Measurements from ENCODE around the gene THAP3.

Gene THAP3

DNA sequence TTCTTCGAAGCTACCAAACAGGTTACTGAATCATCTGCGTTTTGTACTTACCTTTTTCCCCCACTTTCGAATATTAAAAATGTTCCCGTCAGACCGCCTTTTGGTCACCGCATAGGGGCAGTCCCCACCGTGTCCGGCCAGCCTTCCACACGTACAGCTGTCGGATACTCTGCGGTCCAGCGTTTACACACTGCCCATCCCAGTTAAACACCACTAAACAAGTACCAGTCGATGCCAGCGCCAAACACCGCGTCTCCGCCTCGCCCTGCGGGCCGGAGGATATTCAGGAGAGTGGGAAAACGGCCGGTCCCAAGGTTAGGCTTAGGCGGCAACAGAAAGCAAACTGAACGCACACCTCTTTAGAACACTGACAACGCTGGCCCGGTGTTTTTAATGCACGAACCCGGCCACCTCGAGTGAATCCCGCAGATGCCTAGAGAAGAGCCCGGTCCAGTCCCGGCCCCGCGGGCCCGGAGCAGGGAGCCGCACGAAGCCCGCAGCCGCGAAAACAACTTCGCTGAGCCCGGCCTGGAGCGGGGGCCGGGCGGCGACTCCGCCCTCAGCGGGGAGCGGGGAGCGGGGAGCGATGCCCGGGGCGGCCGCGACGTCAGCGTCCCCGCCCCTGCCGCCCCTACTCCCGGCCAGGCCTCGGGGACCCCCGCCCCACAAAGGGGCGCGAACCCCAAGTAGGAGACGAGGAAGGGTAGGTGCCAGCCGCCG lies 11.9 kb upstream of the THAP3 start:
- DNase-seq (ENCODE audit: low read depth in 2 of 2), result no peak

DNA sequence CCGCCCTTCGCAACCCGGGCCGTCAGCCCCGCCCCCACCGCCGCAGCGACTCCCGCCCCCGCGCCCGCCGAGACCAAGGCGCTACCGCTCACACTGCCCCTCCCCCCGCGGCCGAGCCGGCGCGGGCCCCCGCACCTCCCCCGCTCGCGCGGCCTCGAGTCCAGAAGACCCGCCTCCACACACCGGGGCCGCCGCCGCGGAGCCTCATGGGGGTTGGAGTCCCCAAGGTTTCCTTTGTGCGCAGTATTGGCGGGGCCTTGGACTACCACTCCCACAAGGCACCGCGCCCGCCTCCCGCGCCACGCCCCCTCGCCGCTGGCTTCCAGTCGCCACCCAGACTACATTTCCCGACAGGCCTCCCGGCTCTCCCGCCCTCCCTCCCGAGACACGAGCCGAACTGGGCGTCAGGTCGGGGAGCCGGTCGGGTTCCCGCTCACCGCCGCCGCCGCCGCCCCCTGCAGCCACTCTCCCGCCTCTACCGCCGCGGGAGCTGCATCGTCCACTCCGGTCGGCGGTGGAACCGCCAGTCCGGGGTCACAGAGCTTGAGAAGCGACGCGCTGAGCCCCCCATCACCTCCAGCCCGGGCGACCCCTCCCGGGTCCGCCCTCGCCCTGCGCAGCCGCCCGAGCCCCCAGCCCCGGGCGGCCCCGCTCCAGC lies 11.2 kb upstream of the THAP3 start, which contains the start of gene PHF13:
PHF13 (plus strand) TSS at position 371 of the 658 bp plus-strand sequence. CDS start 336 bp downstream, outside the sequence.
- DNase-seq (ENCODE audit: low read depth in 2 of 2), result peak; percentile 98 to 99

DNA sequence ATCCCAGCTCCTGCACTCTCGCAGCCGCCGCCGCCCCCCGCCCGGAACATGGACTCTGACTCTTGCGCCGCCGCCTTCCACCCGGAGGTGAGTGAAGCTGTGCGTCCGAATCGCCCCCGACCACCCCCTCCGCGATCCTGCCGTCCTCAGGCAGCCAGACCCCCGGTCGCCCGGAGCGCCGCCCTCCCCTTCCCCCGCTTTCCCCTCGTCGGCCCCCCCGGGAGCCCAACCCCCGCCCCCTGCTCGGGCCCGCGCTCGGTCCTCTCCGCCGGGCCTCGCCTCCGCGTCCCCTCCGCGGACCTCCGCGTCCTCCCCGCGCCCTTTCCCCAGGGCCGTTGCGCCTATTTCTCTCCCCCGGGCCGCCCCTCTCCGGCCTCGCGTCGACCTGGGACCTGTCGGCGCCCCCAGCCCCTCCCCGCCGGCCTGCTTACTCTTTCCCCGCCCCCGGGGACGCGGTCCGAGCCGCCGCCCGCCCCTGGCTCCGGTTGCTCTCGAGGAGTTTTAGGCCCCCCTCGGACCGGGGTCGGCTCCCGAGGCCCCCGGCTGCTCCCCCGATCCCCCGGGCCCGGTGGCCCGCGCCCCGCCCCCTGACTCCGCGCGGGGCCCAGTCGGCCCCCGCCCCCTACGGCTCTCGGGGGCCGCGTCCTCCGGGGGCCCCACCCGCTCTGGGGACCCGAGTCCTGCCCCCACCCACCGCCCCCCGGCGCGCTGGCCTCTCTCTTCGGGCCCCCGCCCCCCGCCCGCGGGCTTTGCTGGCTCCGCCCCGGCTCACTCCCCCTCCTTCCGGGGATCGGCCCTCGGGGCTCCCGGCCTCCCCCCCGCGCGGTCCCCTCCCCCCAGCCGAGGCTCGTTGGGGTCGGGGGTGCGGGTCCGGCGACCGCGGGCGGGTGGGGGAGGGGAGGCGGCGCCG lies 10.4 kb upstream of the THAP3 start:
- DNase-seq (ENCODE audit: low read depth in 2 of 2), result peak in 1 of 2 donors; percentile 56

DNA sequence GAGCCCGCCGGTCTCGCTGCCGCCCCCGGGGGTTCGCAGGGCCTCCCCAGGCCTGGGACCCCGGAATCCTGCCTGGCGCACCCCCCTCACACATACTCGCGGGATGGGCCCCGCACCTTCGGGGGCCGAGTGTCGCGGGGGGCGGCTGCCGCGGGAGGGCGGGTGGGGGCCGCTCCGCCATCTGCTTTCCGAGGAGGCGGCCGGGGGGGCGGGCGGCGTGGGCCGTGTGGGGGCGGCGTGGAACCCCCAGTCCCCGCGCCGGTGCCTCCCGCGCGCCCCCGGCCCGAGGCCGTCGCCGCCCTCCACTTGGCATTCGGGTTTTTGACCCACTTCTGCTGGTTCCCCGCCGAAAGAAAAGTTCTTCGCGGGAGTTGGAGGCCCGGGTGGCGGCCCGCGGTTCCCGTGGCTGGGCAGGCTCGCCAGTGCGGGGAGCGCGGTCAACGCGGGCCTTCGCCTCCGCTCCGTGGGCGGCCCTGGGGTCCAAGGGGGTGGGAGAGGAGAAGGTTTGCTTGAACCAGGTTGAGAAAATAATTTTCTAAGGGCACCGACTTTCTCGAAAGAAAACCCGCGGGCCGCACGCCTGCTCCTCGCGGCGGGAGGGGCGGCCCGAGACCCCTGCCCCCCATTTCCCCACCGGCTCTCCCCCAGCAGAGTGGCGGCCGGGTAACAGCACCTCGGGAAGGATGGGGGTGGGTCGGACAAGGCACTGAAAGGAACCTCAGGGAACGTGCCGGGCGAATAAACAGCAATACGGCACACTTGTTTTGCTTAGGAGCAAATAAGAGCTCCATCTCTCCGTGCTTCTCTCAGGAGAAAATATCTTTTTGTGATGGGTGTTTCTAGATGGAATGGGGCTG lies 9.5 kb upstream of the THAP3 start:
- no peak for DNase-seq (ENCODE audit: low read depth in 2 of 2)

DNA sequence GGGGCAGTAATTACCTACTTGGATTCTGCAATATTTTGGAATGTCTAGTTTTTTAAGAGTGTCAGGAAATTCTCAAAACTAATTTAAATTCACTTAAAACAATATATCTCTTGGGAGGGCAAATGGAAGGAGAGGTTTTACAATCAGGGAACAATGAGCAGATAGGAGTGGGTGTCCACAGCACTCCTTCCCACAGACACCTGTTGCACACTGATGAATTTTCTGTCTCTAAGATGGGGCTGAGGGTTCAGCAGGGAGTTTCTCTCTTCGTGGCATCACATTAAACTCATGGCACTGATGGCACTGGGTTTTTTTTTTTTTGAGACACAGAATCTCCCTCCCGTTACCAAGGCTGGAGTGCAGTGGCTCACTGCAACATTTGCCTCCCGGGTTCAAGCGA lies 5.6 kb upstream of the THAP3 start:
- no peak for DNase-seq (ENCODE audit: low read depth in 2 of 2)

DNA sequence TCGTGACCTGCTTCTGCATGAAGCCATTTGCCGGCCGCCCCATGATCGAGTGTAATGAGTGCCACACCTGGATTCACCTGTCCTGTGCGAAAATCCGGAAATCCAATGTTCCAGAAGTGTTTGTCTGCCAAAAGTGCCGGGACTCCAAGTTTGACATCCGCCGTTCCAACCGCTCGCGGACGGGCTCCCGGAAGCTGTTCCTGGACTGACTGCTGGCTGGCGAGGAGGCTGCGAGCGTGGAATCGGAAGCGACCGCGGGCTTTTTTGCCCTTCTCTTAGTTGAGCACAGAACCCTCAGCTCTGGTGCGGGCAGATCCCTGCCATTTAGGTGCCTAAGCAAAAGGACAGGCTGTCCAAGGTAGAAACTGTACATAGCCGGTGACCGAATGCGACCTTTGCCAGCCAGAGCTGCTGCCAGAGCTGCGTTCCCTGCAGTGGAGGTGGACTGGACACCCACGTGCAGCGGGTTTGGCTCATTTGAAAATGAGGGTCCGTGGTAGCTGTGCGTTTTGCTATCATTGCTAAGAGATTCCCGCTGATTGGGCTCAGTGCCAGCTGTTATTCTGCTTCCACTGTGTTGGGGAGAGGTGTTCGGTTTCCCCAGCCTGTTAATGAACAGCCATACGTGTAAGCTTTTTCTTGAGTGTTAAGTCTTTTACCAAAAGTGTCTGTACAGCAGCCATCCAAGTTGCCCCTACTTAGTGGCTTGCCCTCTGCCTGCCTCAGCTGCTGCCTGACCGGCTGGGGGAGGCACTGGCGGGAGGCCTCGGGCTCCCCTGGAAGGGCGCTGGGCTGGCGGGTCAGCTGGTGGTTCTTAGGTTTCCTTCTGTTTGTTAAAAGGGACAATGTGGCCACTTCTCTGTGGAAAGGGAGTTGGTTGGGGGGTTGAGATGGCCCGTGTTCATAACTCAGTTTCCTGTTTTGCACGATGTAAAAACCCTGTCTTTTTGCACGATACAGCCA lies 3.0 kb upstream of the THAP3 start:
- no peak for DNase-seq (ENCODE audit: low read depth in 2 of 2)

DNA sequence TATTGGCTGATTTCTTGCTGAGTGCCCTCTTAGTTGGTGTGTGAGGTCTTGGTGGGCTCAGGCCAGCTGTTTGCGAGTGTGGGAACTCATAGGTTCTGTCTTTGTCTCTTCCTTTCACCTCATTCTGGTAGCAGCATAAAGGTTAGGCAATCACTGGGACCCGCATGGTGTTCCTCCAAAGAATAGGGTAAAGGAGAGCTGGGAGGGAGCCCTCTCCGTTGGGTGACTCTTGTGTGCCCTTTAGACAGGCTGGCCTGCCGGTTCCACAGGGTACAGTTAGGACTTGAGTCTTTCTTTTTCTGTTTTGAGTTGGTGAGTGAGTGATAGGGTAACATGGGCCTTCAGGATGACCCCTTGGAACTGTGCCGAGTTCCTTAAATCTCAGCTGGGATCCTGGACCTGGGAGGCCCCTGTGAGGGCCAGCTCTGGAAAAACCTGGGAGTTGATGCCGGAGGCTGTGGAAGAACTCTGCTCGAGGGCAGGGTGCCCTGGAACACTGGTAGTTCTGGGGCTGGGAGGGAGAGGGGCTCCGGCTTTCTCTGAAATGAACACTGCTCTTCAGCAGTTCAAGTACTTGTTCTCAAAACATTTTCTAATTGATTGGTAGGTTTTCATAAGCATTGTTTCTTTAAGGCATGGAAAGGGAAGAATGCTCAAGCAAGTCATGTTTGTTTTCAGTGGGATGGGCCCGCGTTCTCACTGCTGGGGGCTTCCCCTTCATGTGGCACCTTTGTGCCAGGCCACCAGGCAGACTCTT lies 2.1 kb upstream of the THAP3 start:
- DNase-seq (ENCODE audit: low read depth in 2 of 2), result no peak

DNA sequence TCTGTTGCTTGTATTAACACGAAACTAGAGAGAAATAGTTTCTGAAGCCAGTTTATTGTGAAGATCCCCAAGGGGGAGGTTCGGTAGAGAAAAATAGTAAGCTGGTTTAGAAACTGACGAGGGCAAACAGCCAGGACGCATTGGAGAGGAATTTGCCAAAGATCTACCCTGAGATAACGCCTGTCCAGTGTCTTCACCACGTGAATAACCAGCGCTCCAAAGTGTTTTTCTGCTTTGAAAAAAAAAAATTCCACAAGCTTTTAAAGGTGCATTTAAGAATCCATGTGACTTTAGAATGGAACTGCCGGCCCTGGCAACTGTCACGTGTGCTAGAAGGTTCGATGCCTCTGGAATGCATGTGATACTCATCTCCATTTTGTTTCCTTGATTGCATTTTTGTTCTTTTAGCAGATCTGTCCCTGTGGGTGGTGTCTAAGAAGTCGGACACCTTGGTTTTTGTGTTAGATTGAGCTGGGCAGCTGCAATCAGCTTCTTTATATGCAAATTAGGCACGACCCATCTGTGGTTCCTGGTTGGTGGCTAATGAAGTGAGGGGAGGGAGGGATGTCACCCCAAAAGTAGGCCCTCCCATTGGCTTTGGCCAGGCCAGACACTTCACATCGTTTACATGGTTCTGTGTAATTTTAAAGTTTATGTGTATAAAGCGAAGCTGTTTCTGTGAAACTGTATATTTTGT lies 1.3 kb upstream of the THAP3 start:
- no peak for DNase-seq (ENCODE audit: low read depth in 2 of 2)

DNA sequence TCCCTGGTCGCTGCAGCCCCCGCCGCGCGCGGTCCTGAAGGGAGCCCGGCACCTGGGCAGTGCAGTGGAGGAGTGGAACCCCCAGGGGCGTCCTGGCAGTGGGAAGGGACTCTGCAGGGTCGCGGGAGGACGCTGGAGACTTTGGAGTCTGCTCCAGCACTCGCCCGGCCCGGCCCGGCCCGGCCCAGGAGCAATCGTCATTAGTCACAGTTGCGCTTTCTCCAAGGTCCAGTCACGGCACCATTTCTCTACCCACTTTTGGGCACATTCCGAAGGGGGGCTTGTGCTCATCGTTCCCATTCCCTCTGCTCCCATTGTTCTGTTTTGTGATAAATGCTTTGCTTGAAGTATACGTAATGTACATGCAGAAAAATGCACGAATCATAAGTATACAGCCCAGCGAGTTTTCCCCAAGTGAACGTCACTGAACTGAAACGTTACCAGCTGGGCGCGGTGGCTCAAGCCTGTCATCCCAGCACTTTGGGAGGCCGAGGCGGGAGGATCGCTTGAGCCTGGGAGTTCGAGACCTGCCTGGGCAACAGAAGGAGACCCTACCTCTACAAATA lies 999 bp downstream of the THAP3 start:
- no peak for DNase-seq (ENCODE audit: low read depth in 2 of 2)

DNA sequence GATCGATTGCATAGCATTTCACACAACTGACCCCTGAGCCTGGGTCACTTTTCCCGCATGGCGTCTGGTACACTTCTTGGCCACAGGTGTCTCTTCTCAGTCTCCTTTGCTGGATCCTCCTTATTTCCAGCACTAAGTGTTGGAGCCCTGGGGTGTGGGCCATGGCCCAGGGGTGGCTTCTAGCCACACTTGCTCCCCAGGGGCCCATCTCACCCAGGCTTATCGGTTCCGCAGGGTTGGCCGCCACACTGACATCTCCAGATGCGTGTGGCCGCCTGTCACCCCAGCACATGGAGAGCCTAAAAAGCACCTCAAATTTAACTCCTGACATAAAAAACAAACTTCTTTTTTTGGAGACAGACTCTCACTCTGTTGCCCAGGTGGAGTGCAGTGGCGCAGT lies 2.4 kb downstream of the THAP3 start:
- no peak for DNase-seq (ENCODE audit: low read depth in 2 of 2)

DNA sequence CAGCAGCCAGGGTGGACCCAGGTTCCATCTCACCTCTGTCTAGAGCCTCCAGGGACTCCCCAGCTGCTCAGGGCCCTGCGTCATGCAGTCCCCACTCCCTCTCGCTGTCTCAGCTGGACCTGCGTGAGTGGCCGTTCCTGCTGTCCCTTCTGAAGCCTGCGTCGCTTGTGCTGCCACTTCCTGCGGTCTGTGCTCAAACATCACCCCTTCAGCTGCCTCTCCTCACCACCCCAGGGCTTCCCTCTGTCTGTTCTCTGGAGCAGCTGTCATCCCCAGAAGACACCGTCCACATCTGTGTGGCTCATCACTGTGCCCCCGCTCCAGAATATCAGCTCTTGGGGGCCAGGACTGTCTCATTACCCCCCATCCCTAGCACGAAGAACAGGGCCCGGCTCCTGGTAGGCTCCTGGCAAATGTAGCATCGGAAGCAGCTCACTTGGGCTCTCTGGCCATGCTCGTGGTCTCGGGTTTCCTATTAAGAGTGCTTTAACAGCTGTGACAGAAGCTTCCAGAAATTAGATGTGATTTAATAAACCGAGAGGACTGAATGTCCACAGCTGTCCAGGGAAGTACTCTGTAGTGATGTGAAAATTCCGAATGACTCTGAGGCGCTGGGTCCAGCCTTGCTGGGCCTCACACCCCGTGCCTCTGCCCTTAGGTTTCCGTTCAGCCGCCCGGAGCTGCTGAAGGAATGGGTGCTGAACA lies 3.3 kb downstream of the THAP3 start:
- no peak for DNase-seq (ENCODE audit: low read depth in 2 of 2)

DNA sequence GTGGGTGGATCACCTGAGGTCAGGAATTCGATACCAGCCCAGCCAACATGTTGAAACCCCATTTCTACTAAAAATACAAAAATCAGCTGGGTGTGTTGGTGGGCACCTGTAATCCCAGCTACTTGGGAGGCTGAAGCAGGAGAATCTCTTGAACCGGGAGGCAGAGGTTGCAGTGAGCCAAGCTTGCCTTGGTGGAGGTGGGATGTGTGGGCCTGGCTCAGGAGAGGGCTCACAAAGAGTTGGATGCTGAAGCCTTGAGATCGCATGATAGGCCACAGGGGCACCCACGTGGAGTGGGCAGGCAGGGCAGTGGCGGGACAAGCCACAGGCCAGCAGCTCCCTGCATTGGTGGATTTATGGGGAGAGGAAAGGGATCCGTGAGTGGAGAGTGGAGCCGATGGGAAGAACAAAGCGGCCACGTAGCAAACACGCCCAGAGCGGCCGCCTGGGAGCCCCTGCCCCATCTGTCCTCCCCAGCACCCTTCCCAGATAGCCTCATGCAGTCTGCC lies 4.4 kb downstream of the THAP3 start:
- no peak for DNase-seq (ENCODE audit: low read depth in 2 of 2)

DNA sequence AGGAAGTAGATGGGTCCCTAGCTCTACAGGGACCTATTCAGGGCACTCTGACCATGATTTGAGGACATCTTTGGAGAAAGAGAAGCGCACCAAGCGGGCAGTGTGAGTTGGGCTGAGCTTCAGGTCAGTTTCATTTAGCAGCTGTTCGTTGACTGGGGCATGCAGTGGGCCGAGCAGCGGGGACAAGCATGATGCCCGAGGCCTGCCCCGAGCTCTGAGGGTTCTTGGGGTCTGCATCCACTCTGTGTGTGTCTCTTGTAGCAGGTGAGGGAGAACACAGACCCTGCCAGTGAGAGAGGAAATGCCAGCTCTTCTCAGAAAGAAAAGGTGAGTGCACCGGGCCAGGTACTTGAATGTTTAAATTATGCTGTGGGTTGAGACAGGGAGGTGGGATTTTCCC lies 5.4 kb downstream of the THAP3 start:
- no peak for DNase-seq (ENCODE audit: low read depth in 2 of 2)

DNA sequence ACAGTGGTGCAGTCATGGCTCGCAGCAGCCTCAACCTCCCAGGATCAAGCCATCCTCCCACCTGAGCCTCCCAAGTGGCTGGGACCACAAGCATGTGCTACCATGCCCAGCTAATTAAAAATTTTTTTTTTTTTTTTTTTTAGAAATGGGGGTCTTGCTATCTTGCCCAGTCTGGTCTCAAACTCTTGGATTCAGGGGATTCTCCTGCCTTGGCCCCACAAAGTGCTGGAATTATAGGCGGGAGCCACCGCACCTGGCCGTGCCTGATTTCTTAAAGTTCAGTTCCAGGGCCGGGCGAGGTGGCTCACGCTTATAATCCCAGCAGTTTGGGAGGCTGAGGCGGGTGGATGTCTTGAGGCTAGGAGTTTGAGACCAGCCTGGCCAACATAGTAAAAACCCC lies 6.4 kb downstream of the THAP3 start:
- DNase-seq (ENCODE audit: low read depth in 2 of 2), result no peak

DNA sequence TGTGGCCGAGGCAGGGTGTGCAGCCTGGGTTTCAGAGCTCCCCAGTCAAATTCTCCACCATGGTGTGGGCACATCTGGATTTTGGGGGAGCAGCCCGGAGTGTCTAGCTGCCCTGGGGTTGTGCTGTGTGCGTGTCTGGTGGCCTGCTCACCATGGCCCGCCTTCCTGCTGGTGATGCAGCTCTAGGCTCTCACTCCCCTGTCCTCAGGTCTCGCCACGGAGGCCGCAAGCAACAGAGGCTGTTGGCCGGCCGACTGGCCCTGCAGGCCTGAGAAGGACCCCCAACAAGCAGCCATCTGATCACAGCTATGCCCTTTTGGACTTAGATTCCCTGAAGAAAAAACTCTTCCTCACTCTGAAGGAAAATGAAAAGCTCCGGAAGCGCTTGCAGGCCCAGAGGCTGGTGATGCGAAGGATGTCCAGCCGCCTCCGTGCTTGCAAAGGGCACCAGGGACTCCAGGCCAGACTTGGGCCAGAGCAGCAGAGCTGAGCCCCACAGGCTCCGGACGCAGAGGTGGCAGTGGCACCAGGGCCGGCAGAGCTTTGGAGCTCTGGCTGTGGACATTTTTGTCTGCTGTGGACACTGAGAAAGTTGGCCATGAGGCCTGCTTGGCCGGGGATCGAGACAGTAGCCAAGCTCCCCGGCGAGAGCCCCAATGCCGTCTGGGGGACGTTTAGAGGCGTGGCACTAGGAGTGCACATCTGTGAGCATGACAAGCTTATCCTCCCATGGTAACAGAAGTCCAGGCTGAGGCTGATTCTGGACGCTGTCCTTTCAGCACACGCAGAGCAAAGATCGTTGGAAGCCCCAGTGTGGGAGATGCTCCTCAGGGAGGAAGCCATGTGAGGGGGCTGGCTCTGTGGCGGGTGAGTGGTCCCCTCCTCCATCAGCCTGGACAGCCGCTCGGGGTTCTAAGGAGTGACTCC lies 8.2 kb downstream of the THAP3 start:
- no peak for DNase-seq (ENCODE audit: low read depth in 2 of 2)

DNA sequence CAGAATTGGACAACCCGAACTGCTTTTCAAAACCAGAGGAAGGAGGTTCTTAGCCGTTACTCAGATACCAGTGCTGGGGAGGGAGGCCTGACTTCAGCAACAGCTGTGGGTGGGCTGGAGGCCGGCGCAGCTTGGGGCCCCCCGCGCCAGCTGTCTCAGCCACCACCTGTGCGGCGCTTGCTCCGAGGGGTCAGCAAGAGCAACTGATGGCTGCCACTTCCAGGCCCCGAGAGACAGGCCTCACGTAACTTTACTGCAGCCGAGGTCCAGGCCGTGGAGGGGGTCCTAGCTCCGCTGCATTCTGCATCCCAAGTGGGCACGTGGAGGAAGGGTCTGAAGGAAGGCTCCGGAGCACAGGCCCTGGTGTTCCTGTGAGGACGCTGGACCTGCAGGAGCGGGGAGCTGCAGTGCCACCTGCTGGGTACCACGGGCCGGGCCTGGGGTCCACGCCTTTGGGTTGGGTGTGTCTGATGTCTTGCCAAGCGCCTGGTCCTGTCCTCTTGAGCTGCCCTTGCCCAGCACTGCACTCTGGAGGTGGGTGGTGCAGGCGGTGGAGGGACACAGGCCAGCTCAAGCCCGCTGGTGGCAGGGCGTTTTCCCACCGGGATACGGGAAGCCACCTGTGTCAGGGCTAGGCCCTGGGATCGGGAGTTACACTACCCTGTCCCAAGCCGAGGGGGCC lies 9.8 kb downstream of the THAP3 start:
- peak in 1 of 2 donors; percentile 21 for DNase-seq (ENCODE audit: low read depth in 2 of 2)
